ENCODE results near the gene RAMP3.
A peak's percentile ranks its signal among the peaks of the same experiment; 100 is the strongest.
"Not testable (repeated sequence)": the region's sequence is repeated elsewhere in the genome, so short reads cannot be mapped to it uniquely, and the experiment has no call there.

Gene RAMP3

DNA sequence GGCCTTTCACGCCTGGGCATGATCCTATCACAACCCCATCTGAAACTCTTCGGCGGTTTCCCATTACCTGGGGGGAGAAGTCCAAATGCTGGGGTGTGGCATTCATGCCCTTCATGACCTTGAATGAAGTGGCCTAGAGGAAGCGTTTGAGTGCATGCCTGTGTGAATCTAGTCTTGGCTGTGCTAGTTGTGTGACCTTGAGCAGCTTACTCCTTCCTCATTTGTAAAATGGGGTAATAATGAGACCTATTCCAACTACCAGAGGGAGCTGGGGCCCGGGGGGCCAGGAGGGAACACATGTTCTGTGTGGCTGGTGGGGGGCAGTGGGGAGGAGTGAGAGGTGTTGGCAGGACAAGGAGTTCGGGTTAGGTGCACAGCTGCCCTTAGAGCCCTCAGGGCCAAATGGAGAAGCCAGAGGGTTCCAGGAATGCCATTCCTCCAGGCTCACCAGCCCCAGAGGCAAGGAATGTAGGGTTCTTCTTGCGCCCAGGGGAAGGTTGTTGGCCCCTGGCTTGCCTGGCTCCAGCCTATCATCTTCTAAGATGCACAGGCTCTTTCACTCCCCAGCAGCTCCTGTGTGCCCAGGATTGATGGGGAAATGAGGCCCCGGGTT is 24.8 kb upstream of the RAMP3 start:
- no peak for DNase-seq

DNA sequence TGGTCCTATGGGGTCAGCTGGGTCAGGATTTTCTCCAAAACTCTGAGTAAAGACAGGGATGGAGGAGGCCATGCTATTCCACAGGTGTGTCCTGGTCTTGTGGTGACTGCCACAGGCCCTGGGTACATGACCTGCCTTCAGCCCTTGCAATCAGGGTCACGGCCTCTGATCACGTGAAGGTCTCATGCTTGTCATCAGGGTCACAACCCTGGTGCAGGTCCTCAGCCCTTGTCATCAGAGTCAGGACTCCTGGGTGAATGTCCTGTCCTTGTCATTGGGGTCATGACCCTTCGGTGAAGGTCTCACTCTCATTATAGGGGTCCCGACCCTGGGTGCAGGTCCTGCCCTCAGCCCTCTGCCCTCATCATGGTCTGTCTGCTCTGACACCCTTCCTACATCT is 24.2 kb upstream of the RAMP3 start:
- no peak for DNase-seq

DNA sequence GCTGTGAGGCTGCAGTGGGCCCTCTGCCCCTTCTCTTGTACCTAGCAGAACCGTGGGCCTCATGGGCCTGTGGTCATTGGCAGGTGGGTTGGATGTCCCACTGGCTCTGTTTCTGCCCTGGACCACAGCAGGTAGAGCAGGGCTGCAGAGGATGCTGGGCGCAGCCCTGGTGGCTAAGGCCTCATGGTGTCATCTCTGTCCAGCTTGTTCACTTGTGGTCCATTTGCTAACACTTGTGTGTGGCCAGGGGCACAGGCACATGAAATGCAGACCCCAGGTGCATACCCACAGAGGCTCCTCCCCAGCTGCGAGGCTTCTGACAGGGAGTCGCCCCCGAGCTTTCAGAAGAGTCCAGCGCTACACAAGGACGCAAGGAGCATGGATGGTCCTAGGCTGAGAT is 23.7 kb upstream of the RAMP3 start:
- no peak for DNase-seq

DNA sequence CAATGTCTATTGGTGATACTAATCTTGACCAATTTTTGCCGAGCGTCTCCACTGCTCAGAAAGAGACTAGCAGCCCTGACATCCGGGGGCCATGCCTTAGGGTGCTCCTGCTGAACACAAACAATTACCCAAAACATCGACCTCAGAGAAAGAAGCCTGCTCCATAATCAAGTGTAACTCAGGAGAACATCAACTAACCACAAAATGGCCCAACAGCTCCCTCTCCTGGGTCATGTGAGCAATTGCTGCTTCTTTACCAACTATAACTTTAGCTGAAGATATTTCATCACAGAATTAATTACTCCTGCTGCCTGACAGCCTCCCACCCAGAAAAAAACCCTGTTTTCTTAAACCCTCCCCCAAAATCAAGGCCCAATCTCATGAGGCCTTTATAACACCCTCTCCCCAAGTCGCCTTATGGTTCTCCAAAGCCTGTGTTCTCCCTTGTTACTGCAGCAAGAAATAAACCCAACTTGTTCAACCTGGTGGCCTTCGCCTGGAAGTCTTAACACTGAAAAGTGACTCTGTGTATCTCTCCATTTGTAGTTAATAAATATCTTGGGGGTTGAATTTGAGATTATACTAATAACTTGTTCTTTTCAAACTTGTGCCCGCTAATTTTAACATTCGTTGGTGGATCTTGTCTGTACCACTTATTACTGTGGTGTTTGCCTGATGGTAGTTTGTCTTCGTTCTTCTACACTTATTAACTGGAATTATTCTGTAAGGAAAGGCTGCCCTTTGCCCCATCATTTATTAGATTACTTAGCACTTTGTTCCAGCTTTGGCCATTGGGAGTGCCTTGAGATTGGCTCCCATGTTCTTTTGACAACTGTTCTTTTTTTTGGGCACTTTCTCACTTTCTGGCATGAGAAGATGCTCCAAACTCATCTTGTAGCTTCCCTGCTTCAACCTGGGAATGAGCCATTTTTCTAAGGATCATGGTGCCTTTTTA is 21.2 kb upstream of the RAMP3 start:
- DNase-seq: peak; percentile 74 to 76

DNA sequence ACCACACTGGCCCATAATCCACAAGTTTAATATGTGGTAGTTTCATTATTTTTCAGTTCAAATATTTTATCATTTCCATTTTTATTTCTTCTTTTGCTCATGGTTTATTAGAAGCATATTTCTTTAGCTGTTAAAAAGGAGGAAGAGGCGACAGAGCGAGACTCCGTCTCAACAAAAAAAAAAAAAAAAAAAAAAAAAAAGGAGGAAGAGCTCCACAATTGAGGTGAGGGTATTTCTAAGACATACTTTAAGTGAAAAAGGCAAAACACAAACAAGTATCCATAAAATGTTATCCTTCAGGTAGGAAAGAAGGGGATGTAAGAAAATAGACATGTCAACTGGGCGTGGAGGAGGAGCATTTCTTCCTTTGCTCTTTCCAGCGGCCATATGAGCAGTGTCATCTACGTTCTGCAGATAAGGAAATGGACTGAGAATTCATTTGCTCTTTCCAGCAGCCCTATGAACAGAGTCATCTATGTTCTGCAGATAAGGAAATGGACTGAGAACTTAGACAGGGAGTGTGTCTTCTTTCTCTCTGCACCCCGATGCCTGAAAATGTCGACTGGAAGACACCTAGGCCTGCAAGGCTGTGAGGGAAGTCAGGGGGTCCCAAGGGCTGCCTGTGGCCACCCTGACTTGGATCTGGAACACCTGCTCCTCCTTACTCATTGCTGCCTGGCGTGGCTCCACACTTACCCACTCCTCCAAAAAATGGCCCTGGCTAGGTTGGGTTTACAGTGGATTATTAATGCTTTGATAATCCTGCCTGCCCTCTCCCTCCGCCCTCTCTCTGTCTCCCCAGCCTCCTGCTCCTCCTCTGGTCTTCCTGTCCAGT is 18.9 kb upstream of the RAMP3 start:
- no peak for DNase-seq

DNA sequence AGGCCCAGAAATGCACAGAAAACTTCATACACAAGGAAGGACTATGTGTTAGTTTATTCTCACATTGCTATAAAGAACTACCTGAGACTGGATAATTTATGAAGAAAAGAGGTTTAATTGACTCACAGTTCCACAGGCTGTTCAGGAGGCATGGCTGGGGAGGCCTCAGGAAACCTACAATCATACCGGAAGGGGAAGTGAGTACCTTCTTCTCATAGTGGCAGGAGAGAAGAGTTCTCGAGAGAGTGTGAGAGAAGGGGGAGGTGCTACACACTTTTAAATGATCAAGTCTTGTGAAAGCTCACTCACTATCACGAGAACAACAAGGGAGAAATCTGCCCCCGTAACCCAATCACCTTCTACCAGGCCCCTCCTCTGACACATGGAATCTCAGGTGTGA is 16.8 kb upstream of the RAMP3 start:
- no peak for DNase-seq

DNA sequence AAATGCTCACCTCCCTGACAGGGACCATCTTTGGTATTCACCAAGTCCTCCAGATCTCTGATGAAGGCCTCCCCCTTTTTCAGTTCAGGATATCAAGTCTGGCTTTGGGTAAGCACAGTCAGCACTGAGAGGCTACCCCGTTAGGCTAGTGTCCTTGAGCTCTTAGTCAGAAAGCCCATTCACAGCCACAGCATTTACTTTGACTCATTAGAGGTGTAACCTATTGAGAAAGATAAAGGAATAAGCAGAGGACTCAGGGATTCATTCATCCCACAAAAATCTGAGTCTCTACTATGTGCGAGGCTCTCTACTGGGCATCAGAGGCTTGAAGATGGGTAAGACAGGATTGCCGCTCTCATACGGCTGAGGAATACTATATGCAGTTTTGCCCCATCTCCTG is 14.0 kb upstream of the RAMP3 start:
- no peak for DNase-seq

DNA sequence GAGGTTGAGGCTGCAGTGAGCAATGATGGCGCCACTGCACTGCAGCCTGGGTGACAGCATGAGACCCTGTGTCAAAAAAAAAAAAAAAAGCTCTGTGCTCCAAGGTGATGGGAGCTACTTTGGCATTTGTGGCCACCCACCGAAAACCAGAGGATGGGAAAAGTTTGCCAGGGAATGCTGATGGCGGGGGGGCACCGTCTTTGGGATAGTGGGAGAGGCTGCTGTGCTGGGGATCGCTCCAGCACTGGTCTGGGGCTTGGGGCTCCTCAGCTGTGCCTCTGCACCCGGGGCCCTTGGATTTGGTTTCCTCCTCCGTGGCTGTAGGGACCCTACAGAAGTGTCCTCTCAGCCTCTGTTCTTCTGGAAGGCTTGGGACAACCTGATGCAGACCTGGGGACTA is 11.7 kb upstream of the RAMP3 start:
- no peak for DNase-seq

DNA sequence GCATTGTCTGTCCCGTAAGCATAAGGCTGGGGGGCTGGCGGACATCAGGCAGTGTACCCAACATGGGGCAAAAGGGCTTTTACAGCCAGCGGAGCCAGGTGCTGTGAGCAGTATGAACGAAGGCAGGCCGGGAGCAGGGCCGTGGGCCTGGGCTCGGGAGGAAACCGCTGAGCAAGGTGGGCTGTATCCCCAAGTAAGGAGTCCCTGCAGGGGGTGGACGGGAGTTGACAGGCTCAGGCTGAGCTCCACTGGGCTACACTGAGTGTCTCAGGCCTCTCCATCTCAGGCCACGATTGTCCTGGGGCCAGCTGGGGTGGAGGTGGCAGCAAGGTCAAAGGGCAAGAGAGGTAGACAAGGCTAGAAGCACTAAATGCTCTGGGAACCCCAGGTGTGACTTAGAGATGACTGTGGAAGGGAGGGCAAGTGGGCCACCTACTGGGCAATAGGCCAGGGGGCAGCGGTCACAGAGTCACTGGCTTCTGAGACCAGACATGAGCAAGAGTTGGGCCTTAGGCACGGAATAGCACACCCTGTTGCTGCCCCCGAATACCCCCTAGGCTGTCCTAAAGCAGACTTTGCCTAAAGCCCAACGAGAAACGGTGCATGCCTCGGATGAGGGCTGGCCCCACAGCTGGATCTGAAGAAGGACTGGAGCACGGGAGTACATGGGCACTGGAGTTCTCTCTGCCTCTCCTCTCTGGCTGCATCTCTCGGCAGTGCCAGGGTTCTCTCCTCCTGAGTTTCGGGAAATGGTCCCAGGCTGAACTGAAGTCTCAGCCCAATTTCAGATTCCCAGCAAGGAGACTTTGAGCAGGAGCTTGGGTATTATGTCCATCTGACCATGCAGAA is 10.8 kb upstream of the RAMP3 start:
- DNase-seq: no peak

DNA sequence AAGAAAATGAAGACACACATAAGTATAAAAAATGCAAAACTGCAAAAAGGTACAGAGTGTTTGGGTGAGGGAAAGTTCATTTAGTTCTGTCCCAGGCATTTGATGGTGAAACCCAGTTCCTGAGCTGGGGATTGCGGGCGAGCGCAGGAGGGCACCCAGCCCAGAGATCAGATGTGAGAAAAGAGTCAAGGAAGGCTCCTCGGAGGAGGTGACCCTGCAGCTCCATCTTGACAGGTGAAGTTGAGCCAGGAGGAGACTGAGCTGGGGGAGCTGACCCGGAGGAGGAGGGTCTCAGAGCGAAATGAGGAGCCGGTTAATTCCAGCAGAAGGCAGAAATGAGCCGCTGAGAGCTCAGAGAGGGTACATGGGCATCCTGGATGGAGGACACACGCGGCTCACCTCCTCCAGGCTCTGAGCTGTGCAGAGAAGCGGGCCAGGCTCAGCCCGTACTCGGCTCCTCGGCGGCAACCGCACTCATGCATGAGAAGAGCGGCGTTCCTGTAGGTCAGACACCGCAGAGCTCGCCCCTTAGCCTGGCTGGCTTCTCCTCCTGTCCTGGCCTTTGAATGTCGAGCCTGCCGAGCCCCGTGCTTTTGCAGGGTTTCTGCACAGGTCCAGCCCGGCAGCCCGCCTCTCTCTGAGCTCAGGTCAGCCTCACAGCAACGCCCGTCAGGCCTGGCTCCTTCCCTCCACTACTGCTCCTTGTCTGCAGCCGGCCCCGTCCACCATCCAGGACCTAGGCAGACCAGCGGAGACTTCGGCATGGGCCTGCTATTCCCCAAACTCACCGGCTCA is 9.5 kb upstream of the RAMP3 start:
- no peak for DNase-seq

DNA sequence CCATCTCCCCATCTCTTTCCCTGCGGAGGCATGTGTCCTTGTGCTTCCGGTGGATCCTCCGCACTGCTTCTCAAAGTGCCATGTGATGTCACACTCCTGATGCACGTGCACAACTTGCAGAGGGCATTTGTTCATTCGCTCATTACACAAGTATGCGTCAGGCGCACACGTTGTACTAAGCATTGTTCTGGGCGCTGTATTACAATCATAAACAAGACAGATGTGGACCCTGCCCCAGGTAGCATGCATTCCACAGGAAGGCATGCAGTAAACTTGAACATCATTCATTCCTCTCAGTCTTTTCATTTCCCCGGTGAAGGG is 9.0 kb upstream of the RAMP3 start:
- no peak for DNase-seq

DNA sequence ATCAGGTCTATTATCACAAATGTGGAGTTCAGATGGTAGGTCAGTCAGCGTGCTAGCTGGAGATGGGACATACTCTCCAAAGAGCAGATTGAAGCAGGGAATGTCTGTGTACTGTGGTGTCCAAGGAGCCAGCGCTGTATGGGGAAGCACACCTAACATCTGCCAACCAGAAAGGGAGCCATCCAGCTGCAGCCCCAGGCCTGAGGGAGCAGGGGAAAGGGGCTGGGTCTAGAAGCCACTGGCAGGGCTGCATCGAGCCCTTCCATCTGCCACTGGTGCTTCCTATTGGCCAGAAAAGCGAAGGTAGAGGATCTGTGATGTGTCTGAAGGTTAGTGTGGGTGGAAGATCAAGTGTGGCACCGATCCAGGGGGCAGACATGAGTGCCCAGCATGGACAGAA is 8.0 kb upstream of the RAMP3 start:
- DNase-seq: no peak

DNA sequence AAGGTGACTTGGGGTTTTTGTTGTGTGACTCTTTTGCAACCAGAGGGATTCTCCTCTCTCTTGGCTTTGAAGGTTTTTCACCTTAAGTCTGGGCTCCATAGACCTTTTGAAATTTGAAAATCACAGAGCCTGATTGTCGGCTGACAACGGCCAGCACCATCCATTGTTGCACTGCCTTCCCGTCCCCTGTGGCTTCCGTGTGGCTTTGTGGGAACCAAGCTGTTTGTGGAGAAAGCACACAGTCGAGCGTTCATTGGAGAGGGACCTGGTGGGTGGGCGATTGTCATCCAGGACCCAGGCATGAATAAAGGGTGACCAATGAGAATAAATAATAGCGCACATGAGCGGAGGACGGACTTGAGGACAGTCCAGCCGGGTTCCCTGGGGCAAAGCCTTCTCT is 7.4 kb upstream of the RAMP3 start:
- DNase-seq: no peak

DNA sequence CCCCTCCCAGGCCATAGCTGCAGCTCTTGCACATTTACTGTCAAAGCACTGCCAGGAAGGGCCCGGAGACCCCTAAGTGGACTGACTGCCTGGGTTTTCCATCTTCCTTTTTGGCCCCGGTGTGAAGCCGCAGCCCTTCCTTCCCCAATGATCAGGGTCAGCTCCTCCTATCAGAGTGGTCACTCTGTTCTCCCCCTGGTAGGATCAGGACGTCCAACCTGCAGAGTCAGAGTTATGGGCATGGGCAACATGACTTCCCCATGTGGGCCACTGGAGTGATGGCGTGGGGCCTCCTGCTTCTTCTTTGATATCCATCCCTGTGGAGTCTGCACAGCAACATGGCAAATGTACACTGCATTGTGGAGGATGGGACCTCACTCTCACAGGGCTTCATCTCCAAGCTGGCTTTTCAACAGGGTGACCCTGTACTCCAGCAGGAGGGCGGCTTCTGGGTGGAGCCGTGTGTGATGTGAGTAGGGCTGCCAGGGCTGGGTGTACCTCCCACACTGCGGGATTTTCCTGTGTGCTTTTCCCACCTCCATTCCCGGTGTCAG is 6.4 kb upstream of the RAMP3 start:
- DNase-seq: no peak

DNA sequence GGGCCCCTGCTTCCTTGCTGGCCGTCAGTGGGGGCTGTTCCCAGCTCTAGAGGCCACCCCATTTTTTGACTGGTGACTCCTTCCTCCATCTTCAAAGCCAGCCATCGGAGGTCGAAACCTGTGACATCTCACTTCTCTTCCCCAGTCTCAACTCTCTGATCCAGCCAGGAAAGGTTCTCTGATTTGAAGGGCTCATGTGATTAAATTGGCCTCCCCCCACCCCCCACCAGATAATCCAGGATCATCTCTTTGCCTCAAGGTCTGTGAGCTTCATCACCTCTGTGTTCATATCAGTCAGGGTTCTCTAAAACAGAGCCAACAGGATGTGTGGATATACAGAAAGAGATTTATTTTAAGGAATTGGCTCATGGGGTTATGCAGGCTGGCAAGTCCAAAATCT is 5.6 kb upstream of the RAMP3 start:
- no peak for DNase-seq

DNA sequence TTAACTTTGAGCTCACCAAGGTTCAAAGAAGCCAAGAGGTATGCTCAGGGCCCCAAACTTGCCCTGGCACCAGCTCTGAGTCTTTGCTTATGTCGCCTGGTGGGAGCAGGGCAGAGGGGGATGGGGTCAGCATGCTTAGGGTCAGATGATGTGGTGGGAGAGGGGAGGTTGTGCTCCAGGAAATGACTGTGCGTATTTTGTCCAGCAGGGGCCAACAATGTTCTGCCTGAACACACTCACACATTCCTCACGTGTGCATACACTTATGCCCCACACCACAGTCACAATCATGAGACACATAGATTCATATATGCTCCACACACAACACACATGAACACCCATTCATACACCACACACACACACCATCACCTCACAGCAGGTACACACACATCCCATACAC is 4.4 kb upstream of the RAMP3 start:
- DNase-seq: no peak

DNA sequence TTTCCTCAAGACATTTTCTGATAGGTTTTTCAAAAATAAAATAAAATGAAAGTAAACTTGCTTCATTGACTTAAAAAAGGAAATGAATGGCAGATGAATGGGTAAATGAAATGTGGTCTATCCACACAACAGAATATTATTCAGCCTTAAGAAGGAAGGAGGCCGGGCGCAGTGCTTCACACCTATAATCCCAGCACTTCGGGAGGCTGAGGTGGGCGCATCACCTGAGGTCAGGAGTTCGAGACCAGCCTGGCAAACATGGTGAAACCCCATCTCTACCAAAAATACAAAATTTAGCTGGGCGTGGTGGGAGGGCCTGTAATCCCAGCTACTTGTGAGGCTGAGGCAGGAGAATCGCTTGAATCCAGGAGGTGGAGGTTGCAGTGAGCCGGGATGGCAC is 3.7 kb upstream of the RAMP3 start:
- not testable (repeated sequence) for DNase-seq

DNA sequence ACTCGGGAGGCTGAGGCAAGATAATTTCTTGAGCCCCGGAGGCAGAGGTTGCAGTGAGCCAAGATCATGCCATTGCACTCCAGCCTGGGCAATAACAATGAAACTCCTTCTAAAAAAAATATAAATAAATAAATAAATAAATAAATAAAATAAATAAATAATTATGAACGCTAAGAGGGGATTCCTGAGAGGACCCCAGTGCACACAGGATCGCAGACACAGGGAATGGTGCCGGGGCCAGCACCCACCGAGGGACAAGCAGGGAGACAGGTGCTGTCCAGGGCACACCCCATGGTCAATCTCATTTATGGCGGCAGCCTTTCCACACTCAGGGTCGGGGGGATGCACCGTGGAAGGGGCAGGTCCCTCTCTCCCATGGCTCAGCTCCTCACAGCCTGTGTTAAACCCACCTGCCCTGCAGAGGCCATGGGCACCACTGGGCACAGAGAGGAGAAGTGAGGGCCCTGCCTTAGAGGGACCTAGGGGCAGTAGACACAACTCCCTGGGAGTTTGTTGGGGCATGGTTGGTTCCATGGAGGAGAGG is 2.2 kb upstream of the RAMP3 start:
- no peak for DNase-seq

DNA sequence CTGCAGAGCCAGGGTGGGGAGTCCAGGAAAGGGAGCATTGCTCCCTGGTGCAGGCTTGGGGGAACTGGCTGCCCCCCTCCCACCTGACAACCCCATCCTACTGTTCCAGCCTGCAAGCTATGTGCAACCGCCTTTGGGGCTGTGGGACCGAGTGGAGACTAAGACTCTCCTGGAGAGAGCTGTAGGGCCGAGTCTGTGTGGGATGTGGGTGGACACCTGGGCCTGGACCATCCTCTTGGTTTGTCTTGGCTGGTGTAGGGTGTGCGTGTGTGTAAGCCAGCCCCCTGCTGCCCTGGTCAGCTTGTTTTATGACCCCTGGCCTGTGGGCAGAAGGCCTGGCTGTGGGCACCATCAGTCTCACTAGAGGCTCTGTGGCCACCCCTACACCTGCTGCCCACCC is 1.6 kb upstream of the RAMP3 start:
- DNase-seq: no peak

DNA sequence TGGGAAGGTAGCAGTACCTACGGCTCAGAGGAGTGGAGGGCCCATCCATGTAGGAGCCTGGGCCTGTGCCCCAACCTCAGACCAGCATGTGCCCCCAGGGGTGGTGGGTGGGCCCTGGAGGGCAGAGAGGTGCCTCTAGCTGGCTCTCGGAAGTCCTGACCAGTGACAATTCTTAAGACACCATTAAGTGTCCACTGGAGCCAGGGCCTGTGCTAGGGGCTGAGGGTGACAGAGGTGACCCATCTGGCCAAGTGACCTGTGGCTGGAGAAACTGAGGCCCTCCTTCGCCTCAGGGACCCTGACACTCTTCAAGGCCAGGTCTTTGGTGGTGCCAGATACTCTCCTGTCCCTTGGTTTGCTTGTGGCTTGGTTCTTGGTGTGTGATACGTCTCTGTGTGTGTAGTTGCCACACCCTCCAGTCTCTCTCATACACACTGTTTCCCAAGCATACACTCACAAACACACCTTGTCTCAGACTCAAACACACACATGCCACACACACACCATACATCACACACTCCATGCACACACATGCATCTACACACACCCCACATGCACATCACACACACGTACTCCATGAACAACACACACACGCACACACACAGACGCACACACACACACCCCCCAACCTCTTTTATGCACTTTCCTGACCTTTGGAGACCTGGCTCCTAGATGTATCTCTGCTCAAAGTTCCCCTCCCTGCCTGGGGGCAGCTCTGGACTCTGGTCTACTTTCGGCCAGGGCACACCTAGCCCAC is 897 bp upstream of the RAMP3 start:
- no peak for DNase-seq

DNA sequence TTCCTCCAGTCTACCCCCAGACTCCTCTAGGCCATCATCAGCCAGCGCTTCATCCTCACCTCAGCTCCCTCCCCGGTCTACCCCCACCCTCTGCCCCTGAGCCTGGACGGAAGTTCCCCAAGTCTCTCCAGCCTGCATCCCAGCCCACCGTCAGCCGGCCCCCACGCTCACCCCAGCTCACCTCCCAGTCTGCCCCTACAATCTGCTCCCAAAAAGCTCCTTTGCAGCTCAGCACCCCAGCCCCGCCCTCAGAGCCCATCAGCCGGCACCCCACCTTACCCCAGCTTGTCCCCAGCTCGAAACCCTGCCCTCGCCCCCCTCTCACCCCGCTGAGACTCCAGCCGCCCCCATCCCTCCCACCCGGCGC is 322 bp upstream of the RAMP3 start:
- DNase-seq: no peak

Data from activated T-cell treated with anti-CD3 and anti-CD28 coated beads, Interleukin-2, amount 50 U/mL, for 48 hours (primary cell).